NCI-H187 (cell line): ENCODE measurements around the gene RAD51B.

Experiments
- DNase-seq, 2 experiments: peaks; one replicate each; lab custom pipeline; 2025; lab: John Stamatoyannopoulos, UW

The RAD51B gene

GRCh38 chr14:68234101-68234905 lies 414.7 kb downstream of the RAD51B start:
- DNase-seq, result no peak

GRCh38 chr14:68235011-68235410 lies 415.4 kb downstream of the RAD51B start:
- no peak for DNase-seq

GRCh38 chr14:68236582-68237458 lies 417.2 kb downstream of the RAD51B start:
- no peak for DNase-seq

- no peak for DNase-seq
These were observed 419.0 kb downstream of the RAD51B start for GRCh38 chr14:68238551-68238950.

GRCh38 chr14:68238976-68239375 lies 419.4 kb downstream of the RAD51B start:
- no peak for DNase-seq

GRCh38 chr14:68239988-68240771 lies 420.6 kb downstream of the RAD51B start:
- DNase-seq, result no peak

- no peak for DNase-seq
These were observed 422.4 kb downstream of the RAD51B start for GRCh38 chr14:68241862-68242487.

- DNase-seq, result no peak
These were observed 424.0 kb downstream of the RAD51B start for GRCh38 chr14:68243450-68244010.

GRCh38 chr14:68244262-68244980 lies 424.8 kb downstream of the RAD51B start:
- no peak for DNase-seq

GRCh38 chr14:68245146-68246073 lies 425.8 kb downstream of the RAD51B start:
- DNase-seq, result no peak

- no peak for DNase-seq
These were observed 426.7 kb downstream of the RAD51B start for GRCh38 chr14:68246074-68246785.

GRCh38 chr14:68246786-68247105 lies 427.2 kb downstream of the RAD51B start:
- DNase-seq, result no peak

- DNase-seq, result no peak
These were observed 427.7 kb downstream of the RAD51B start for GRCh38 chr14:68247274-68247673.

GRCh38 chr14:68247676-68248268 lies 428.2 kb downstream of the RAD51B start:
- DNase-seq, result no peak

- peak in 1 of 2 experiments; percentile 7 for DNase-seq
These were observed 429.1 kb downstream of the RAD51B start for GRCh38 chr14:68248481-68249255.

- no peak for DNase-seq
These were observed 430.3 kb downstream of the RAD51B start for GRCh38 chr14:68249661-68250451.
